C4-2B (cell line): Measurements from ENCODE around the gene DEF6.

Experiments used
- H3K27ac ChIP-seq: fragments of 450-650 bp; 2 replicates; pipeline ENCODE4 v1.5.1; 2017
- ZFX ChIP-seq: fragments of 450-650 bp; IDR thresholded peaks from 2 replicates; pipeline ENCODE4 v1.6.1; 2017
- TF ChIP-seq, protein P1 (sequence below): fragments of 450-650 bp; conservative IDR thresholded peaks from 2 replicates; pipeline ENCODE4 v1.5.1; 2017; ENCODE audit warnings: mild to moderate bottlenecking

Gene DEF6

DNA sequence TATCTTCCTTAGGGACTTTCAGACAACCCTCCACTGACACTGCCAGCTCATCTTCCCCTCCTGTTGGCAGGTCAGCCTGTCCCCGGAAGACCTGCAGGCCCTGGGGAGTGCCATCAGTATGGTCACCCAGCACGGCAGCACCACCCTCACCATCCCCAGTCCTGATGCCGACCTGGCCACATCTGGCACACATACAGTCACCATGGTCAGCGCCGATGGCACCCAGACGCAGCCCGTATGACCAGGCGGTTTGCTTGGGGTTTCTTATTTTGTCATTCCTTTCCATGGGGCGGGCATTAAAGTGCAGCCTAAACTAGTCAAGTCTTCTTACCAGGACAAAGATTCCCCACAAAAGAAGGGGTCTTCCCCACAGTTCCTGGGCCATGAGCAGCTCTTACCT lies 3.9 kb upstream of the DEF6 start:
- H3K27ac ChIP-seq: no peak overlapping the region
- TF ChIP-seq, protein P1, sequence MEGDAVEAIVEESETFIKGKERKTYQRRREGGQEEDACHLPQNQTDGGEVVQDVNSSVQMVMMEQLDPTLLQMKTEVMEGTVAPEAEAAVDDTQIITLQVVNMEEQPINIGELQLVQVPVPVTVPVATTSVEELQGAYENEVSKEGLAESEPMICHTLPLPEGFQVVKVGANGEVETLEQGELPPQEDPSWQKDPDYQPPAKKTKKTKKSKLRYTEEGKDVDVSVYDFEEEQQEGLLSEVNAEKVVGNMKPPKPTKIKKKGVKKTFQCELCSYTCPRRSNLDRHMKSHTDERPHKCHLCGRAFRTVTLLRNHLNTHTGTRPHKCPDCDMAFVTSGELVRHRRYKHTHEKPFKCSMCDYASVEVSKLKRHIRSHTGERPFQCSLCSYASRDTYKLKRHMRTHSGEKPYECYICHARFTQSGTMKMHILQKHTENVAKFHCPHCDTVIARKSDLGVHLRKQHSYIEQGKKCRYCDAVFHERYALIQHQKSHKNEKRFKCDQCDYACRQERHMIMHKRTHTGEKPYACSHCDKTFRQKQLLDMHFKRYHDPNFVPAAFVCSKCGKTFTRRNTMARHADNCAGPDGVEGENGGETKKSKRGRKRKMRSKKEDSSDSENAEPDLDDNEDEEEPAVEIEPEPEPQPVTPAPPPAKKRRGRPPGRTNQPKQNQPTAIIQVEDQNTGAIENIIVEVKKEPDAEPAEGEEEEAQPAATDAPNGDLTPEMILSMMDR: no peak
- TF ChIP-seq ZFX: no peak

DNA sequence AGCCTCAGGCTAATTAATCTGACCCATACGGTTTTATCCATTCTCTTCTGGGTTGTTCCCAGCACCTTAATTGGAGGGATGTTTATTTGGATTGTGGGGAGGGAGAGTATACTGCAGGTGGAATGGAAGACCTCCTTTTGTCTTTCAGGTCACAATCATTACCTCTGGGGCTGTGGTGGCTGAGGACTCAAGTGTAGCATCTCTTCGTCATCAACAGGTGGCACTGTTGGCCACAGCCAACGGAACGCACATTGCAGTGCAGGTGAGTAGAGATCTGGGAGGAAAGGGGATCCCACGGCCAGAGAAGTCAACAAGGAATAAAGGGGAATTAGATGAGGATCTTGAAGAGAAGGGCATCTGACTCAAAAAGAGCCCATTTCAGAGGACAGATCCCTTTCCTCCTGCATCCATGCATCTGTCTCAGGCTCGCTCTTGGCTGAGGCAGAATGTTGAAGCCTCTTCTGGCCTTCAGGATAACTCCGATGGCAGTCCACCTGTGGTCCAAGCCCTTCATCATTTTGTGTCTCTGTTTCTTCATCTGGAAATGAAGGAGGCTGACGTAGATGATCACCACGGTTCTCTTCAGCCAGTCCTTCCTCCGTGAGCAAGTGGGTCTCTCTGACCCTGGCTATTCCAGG lies 3.2 kb upstream of the DEF6 start:
- TF ChIP-seq, protein P1: peak; percentile 87
- no peak for TF ChIP-seq ZFX
- H3K27ac ChIP-seq: no peak overlapping the region

GRCh38 chr6:35295036-35295435 lies 2.6 kb upstream of the DEF6 start:
- no peak overlapping the region for H3K27ac ChIP-seq
- TF ChIP-seq, protein P1: no peak
- TF ChIP-seq ZFX: no peak

GRCh38 chr6:35295521-35296315 lies 1.9 kb upstream of the DEF6 start:
- TF ChIP-seq, protein P1: no peak
- TF ChIP-seq ZFX: no peak
- no peak overlapping the region for H3K27ac ChIP-seq

GRCh38 chr6:35296931-35297600 lies 552 bp upstream of the DEF6 start:
- H3K27ac ChIP-seq: peak overlapping the region; percentile 93
- TF ChIP-seq ZFX: no peak
- TF ChIP-seq, protein P1: no peak

DNA sequence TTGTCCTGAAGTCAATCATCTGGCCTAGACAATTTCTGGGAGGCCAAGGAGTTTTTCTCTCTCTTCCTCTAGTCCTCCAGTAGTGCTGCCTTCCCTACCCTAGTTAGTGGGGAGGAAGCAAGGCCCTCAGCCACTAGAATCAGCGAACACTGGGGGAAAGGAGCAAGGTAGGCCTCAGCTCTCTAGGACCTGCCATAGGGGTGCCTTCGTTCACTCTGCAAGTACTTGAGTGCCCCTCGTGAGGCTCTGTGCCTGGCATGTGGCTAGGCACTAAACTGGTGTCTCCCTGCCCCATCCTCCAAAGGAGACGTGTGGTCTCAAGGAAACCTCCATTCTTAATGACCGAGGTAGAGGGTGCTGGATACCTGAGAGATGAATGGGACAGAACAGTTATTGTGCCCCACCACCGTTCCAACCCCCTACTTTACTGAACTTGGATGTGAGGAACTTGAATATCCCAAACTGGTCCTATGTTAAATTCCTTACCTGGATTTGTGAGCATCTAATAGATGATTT lies 1.1 kb downstream of the DEF6 start:
- H3K27ac ChIP-seq: peak overlapping the region; percentile 93

More for the DNA sequence above, 1.1 kb downstream of the DEF6 start:
- no peak for TF ChIP-seq ZFX
- TF ChIP-seq, protein P1: no peak
